Measurements from ENCODE around the gene SHROOM3.

The SHROOM3 gene

DNA sequence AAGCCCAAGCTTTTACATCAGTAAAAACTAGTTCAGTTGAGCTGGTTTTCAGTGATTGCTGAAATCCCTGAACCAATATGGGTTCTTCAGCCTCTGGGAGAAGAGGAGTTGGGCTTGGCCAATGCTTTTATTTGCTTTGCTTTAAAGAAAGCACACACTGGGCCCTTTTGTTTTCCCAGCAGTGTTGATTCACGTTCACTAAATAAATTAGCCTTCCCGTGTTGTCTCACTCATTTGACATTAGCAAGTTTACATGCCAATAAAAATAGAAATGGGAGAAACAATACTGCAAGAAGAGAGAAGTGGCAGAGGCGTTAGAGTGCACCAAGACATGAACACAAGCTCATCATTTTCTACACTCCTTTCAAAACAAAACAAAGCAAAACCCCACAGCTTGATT, 136.2 kb downstream of the SHROOM3 start:
- DNase-seq: no peak

- no peak for DNase-seq
These were observed 137.2 kb downstream of the SHROOM3 start for GRCh38 chr4:76572224-76572623.

DNA sequence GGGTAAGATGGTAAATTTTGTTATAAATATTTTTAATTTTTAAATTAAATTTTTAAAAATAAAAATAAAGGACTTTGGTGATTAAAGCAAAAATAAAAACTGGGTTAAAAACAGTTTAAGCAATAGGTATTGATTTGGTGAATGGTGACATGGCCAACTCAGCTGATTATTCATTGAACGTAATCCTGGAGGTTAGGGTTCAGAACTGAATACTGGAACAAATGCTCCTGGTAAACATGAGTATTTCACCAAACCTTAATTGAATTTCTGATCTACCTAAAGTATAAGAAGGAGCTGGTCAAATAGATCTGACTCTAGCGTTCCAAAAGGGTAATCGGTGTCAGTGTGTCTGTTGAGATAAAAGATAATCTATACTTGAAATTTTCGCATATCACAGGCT, 141.8 kb downstream of the SHROOM3 start:
- DNase-seq: no peak

DNA sequence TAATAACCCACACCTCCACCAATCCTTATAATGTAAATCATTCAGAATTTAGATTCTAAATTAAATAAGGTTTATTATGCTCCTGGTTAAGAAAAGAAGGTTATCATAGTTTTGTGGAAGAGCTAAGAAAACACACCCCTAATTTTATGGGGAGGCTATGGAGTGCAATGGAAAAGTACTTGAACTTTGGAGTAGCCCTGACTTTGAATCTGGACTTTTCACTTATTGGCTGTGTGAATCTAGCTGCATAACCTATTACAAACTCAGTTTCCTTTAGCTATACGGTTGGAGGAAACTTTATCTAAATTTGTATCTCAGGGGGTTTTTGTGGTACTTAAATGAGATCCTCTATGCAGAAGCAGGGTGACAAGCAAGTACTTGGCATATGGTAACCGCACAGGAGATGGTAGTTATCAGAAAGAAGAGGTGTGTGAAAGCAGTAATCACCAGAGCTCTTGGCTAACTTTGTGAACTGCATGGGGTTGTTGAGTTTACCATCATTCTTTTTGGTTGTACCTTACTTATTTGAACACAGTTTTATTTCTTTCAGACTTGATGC, 143.1 kb downstream of the SHROOM3 start:
- no peak for DNase-seq

DNA sequence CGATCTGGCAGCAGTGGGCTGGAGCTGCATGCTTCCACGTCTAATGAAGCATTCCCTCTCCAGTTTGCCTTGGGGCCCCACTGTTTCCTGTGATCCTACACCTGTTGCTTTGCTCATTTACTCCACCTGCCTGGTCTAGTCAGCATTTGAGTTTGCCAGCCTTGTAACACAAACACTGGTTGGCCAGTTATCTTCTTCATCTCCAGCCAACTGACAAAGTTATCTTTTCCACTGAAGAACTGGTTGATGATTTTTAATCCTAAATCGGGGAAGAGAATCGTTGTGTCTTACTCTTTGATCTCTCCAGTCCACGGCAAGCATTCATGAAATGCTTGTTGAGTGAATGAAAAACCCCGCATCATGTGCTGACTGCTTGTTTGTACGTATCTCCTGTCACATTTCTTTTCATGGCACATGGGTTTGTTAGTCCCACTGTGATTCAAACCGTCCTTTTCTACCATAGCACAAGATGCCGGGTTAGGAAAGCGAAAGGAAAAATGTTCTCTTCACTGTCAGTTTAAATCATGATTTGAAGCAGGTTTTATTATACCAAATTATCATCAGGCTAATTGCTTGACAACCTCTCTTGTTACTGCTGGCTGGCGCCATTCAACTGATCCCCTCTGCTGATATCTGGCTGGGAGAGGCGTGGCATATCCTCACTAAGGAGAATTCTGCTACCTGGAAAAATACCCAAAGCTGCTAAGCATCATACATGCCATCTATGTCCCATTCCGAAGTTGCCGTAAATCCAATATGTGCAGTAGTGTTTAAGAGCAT, 144.8 kb downstream of the SHROOM3 start:
- DNase-seq: peak; percentile 44 to 54

GRCh38 chr4:76581077-76581962, 146.3 kb downstream of the SHROOM3 start:
- DNase-seq: no peak

- DNase-seq: no peak
These were observed 147.2 kb downstream of the SHROOM3 start for GRCh38 chr4:76582074-76582816.

- DNase-seq: no peak
These were observed 147.7 kb downstream of the SHROOM3 start for GRCh38 chr4:76582817-76583087.

DNA sequence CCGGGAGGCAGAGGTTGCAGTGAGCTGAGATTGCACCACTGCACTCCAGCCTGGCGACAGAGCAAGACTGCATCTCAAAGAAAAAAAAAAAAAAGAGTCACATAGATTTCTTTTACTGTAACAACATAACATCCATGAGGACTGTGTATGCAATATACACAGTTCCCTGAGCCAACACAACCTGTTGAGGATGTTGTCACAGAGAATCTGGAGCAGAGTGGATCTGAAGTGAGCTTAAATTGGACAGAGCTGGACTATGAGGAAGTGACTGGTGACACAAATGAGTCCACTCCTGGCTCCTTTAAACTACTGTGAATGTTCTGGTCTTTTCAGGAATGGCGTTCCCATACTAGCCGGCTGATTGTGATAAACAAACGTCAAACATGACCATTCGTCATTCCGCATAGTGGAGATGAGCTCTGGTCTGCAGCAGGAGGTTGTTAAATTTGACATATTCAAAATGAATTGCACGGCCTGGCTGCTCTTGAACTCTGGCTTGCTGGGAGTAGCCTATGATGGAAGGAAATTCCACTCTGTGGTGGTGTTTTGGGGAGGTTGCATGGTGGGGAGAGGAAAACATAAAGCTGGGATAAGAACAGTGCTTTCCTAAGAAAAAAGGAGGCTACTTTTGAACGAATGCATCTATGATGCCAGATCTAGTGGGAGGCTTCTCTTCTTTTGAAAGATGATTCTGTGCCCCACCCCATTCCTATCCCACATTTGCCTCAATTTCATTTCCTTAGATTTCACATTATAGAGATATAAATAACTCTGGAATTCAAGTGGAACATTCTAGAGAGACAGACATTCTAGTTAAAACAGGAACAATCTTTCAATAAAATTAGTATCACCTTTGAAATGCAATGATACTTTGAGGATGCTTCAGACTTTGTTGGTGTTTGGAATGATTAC, 149.5 kb downstream of the SHROOM3 start:
- no peak for DNase-seq

DNA sequence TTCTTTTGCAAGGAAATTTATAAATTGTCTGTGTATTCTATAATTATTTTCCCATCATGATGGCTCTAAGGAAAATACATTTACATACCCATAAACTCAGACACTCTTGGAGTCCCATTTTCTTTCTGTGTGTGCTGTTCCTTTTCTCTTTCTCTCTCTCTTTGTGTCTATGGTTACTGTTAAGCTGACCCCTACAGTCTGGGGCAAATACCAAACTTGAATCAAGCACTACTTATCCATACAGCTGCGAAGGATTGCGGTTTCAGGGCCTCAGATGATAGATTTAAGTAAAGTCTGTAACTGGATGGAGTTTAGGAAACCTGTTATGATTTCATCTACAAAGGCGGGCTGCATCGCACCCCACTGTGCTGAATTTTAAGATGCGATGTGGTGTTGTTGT, 150.2 kb downstream of the SHROOM3 start:
- DNase-seq: no peak

DNA sequence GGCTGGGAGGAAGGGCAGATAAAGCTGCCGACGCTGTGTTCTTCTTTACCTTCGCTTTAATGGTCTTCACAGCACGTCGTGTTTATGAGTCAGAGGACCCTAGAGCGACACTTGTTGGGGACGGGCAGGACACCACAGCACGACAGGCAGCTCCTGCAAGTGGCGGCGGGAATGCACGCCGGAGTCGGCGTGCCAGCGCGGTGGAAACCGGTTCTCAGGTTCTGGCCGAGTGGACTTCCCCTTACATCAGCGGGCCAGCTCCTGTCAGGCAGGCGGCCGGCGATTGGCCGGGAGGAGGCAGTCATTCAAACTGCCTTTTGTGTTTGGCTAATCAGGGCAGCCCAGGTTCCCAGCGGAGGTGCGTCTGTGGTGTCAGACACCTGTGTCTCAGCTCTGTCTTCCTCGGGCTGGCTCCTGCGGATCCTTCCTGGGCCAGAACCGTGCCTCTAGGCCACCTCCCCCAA, 150.9 kb downstream of the SHROOM3 start:
- peak; percentile 69 to 87 for DNase-seq

- no peak for DNase-seq
These were observed 153.2 kb downstream of the SHROOM3 start for GRCh38 chr4:76588274-76588673.

DNA sequence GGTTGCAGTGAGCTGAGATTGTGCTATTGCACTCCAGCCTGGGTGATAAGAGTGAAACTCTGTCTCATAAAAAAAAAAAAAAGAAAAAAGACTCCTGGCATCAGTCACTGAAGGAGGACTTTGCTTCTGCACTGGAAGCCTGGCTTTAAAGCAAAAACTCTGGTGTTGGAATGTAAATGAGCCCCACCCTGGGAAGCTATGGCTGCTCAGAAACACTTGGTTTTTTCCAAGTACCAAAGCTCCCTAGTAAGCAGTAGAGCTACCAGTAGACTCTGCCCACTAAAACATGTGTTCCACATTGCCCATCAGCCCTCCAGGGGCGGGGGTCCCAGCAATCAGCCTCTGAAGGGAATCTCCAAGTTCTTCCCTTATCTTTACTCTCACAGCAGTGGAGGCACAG, 154.4 kb downstream of the SHROOM3 start:
- DNase-seq: no peak

GRCh38 chr4:76589872-76590797, 155.1 kb downstream of the SHROOM3 start:
- no peak for DNase-seq

- peak in 1 of 2 experiments; percentile 5 for DNase-seq
These were observed 155.8 kb downstream of the SHROOM3 start for GRCh38 chr4:76590798-76591281.

GRCh38 chr4:76591992-76592391, 157.0 kb downstream of the SHROOM3 start:
- DNase-seq: no peak

DNA sequence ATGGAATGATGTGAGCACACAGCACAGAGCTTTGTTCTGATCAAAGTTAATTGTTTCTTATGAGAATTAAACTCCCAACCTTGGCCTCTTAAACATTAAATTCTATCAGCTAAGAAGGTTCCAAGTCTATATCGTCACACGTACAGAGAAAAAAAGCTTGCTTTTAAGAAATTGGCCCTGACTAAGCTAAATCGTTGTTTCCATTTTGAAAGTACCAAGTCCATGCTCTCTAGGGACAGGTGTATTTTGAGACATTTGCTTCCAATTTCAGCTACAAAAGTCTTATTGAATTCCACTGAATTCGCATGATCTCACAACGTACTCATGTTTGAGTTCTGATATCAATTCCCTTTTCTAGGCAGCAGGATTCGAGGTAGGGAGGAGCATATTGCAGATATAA, 157.4 kb downstream of the SHROOM3 start:
- no peak for DNase-seq

GRCh38 chr4:76594173-76594572, 159.1 kb downstream of the SHROOM3 start:
- no peak for DNase-seq

DNA sequence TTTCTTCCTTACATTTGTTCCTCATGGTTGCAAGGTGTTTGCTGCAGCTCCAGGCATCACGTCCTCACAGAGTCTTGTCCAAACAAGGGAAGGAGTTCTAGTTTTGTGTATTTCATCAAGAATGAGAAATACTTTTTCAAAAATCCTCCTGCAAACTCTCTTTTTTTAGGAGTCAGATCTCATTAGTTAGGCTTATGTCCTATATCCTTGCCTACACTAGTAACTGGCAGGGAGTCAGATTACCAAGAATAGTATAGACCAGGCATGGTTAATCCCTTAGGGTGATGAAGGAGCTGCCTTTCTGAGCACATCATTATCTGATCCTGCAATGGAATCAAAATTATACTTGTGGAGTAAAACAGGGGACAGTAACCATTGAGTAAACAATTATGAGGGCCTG, 160.4 kb downstream of the SHROOM3 start:
- no peak for DNase-seq

GRCh38 chr4:76596713-76597112, 161.7 kb downstream of the SHROOM3 start:
- no peak for DNase-seq

All from NCI-H526 (cell line).